GM12873 (cell line): Measurements from ENCODE around the gene ENDOD1.

ENCODE experiments used
- CTCF ChIP-seq: IDR thresholded peaks from 2 replicates; pipeline ENCODE4 v1.5.1; 2012; ENCODE audit warnings: low read depth, mild to moderate bottlenecking, moderate library complexity, low read length, control low read depth; ENCODE audit not compliant: insufficient read depth; ENCODE audit errors: missing control alignments

ENDOD1 gene

GRCh38 chr11:95050595-95051202, 38.9 kb upstream of the ENDOD1 start:
- no peak for TF ChIP-seq CTCF

- TF ChIP-seq CTCF: no peak
Observed at GRCh38 chr11:95054356-95054755, 35.3 kb upstream of the ENDOD1 start.

- no peak for TF ChIP-seq CTCF
Observed at GRCh38 chr11:95055283-95055897, 34.3 kb upstream of the ENDOD1 start.

- TF ChIP-seq CTCF: no peak
Observed at GRCh38 chr11:95057959-95058358, 31.7 kb upstream of the ENDOD1 start.

GRCh38 chr11:95058621-95059020, 31.0 kb upstream of the ENDOD1 start:
- TF ChIP-seq CTCF: no peak

- no peak for TF ChIP-seq CTCF
Observed at GRCh38 chr11:95059046-95059445, 30.6 kb upstream of the ENDOD1 start.

- TF ChIP-seq CTCF: no peak
Observed at GRCh38 chr11:95065336-95065735, 24.3 kb upstream of the ENDOD1 start.

- no peak for TF ChIP-seq CTCF
Observed at GRCh38 chr11:95066716-95067038, 23.0 kb upstream of the ENDOD1 start, which contains the start of gene SRSF8. SRSF8 (plus strand) TSS chr11:95066919; CDS start chr11:95067227, 308 bp downstream.
